Measurements from ENCODE around the gene TRABD2B.

The TRABD2B gene

DNA sequence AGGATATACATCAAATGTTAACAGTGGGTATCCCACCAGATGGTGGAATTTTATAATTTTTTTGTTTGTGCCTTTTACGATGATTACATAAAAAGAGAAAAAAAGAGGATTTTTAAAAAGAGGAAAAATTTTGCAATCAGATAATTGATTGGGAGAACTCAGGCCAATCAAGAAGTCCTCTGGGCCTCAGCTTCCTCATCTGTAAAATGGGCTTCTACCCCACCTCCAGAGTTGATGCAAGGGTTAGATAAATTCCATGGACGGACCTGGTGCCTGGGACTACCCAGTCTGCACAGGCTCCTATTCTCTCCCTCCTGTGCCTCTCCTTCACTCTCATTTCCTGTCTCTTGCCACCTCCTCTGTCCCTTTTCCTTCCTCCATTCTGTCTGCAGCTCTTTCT is 88.9 kb downstream of the TRABD2B start:
- no peak for DNase-seq (ENCODE audit: low spot score)

GRCh38 chr1:47907177-47907528 is 90.0 kb downstream of the TRABD2B start:
- no peak for DNase-seq (ENCODE audit: low spot score)

GRCh38 chr1:47906527-47907176 is 90.5 kb downstream of the TRABD2B start:
- no peak for DNase-seq (ENCODE audit: low spot score)

GRCh38 chr1:47906009-47906432 is 91.2 kb downstream of the TRABD2B start:
- peak; percentile 81 for DNase-seq (ENCODE audit: low spot score)

- DNase-seq (ENCODE audit: low spot score), result no peak
These were observed 93.5 kb downstream of the TRABD2B start for GRCh38 chr1:47903723-47904122.

GRCh38 chr1:47901001-47901575 is 96.1 kb downstream of the TRABD2B start:
- no peak for DNase-seq (ENCODE audit: low spot score)

GRCh38 chr1:47898133-47898845 is 98.9 kb downstream of the TRABD2B start:
- no peak for DNase-seq (ENCODE audit: low spot score)

- no peak for DNase-seq (ENCODE audit: low spot score)
These were observed 101.7 kb downstream of the TRABD2B start for GRCh38 chr1:47895279-47896125.

GRCh38 chr1:47894410-47895278 is 102.5 kb downstream of the TRABD2B start:
- peak; percentile 84 for DNase-seq (ENCODE audit: low spot score)

DNA sequence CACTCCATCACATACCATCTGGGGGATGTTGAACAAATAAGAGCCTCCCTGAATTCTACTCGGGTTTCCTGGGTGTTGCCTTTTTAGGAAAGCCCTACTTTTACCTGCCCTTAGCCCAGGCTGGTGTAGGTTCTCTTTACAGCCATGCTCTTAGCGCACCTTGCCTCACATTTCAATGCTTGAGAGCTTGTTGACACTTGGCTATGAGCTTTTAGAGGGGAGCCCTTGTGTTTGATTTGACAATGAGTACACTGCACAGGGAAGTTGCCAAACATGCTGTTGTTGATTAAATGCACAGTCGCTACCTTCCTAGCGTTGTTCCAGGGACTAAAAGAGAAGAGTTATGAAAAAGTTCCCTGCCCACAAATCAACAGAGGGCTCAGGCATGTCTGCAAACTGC is 103.8 kb downstream of the TRABD2B start:
- no peak for DNase-seq (ENCODE audit: low spot score)

- no peak for DNase-seq (ENCODE audit: low spot score)
These were observed 106.4 kb downstream of the TRABD2B start for GRCh38 chr1:47890779-47891178.

DNA sequence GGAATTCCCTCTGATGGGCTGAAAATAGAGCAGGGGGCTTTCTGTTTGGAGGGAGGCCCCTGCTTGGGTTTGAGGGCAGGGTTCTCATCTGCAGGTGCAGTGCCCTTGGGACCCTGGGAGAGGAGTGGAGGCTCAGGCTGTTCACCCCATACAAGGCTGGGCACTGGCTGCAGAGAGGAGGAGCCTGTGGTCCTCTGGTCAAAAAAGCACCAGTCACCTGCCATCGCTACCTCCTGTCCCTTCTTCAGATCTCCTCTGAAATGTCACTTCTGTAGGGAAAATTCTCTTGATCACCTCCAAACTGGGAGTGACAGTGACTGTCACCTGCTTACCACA is 108.9 kb downstream of the TRABD2B start:
- DNase-seq (ENCODE audit: low spot score), result no peak

- DNase-seq (ENCODE audit: low spot score), result no peak
These were observed 109.5 kb downstream of the TRABD2B start for GRCh38 chr1:47887475-47888293.

GRCh38 chr1:47887060-47887459 is 110.1 kb downstream of the TRABD2B start:
- DNase-seq (ENCODE audit: low spot score), result no peak

DNA sequence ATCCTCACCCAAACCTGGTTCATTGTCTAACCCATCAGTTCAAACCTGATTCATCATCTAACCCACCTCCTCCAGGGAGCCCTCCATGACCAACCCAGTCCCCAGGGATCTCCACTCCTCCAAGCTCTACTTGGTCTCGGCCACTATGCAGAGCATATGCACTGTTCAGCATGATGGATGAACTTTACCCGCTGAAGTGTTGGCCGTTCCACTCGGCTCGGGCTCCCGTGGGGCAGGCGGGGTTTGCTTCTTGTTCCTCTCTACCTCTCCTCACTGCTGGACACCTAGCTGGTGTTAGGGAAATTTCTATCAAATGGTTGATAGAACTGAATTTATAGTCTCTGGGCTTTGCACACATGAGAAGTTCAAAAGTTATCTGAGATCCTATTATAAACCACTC is 111.0 kb downstream of the TRABD2B start:
- no peak for DNase-seq (ENCODE audit: low spot score)

GRCh38 chr1:47885062-47885830 is 111.9 kb downstream of the TRABD2B start:
- no peak for DNase-seq (ENCODE audit: low spot score)

DNA sequence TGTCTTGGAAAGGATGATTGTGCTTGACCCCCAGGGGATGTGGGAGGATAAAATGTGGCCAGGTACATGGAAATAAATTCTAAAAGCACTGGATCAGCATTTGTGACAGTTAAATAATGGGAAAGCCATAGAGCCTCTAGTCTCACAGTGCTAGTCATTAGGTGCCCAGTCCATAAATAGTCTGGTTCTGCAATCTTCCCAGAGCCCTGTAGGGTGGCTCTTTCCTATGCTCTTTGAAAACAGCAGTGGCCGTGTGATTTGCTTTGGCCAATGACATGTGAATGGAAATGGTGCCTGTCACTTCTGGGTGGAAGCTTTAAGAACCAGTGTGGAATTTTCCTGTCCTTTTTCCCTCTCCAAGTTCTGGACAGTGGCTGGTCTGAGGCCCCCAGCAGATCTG is 113.2 kb downstream of the TRABD2B start:
- DNase-seq (ENCODE audit: low spot score), result no peak

- DNase-seq (ENCODE audit: low spot score), result peak; percentile 66
These were observed 115.4 kb downstream of the TRABD2B start for GRCh38 chr1:47881505-47882442.

DNA sequence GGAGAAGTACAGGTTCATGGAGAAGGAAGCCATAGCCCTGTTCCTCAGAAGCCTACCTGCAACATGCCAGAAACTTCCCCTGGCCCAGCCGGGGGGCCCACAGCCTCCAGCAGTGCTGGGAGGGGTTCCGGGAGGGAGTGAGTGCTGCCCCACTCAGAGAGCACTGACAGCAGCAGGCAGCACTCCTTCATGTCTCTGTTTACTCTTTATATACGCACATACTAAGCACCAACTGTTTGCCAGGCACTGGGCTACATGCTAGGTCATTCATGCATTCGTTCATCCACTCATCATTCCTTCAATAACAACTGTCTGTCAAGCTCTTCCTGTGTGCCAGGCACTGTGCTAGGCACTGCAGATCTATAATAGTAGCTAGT is 120.6 kb downstream of the TRABD2B start:
- DNase-seq (ENCODE audit: low spot score), result no peak

All from kidney tubule cell (primary cell).